ENCODE data around the gene SLC22A8. TPM values are rescaled to one million over a fixed set of nuclear protein-coding genes. Genes with fewer than 3 reads are reported as not detected.

The SLC22A8 gene
- not detected in 5 replicates for total RNA-seq (2022; extraction: Qiagen RNA extraction; ENCODE audit: low read depth)

GRCh38 chr11:63015521-63016215, at the start of gene SLC22A8:
Gene SLC22A8, minus strand, starts transcription at chr11:63015841. Its CDS starts 883 bp downstream, at chr11:63014958.

GRCh38 chr11:62984451-62984991, 31.1 kb downstream of the SLC22A8 start, which contains the start of gene SLC22A6:
Gene SLC22A6, minus strand, starts transcription at chr11:62984967. Its CDS starts 277 bp downstream, at chr11:62984690.

Other genes with a start within 250 kb of the SLC22A8 start
- 11.3 to 18.0 TPM (median 15.4 TPM) in 5 replicates for gene TAF6L, start 244.4 kb downstream of the SLC22A8 start, total RNA-seq (2022; extraction: Qiagen RNA extraction; ENCODE audit: low read depth)
- 53.3 to 97.0 TPM (median 86.6 TPM) in 5 replicates for gene TMEM179B, start 228.4 kb downstream of the SLC22A8 start, total RNA-seq (2022; extraction: Qiagen RNA extraction; ENCODE audit: low read depth)
- 16.2 to 32.5 TPM (median 26.9 TPM) in 5 replicates for gene TMEM223, start 223.8 kb downstream of the SLC22A8 start, total RNA-seq (2022; extraction: Qiagen RNA extraction; ENCODE audit: low read depth)
- gene NXF1, start 210.4 kb downstream of the SLC22A8 start, total RNA-seq (2022; extraction: Qiagen RNA extraction; ENCODE audit: low read depth) = 39.8 to 58.2 TPM (median 53.4 TPM) in 5 replicates
- 19.1 to 25.0 TPM (median 24.7 TPM) in 5 replicates for gene STX5, start 183.8 kb downstream of the SLC22A8 start, total RNA-seq (2022; extraction: Qiagen RNA extraction; ENCODE audit: low read depth)
- gene TEX54, start 183.0 kb downstream of the SLC22A8 start, total RNA-seq (2022; extraction: Qiagen RNA extraction; ENCODE audit: low read depth) = not detected in 5 replicates
- gene WDR74, start 176.3 kb downstream of the SLC22A8 start, total RNA-seq (2022; extraction: Qiagen RNA extraction; ENCODE audit: low read depth) = 61.5 to 84.6 TPM (median 81.8 TPM) in 5 replicates
- gene SLC3A2, start 134.9 kb downstream of the SLC22A8 start, total RNA-seq (2022; extraction: Qiagen RNA extraction; ENCODE audit: low read depth) = 846 to 1,034 TPM (median 998 TPM) in 5 replicates
- gene CHRM1, start 94.5 kb downstream of the SLC22A8 start, total RNA-seq (2022; extraction: Qiagen RNA extraction; ENCODE audit: low read depth) = 0.05 TPM in 1 of 5 replicates, not detected in the others
- not detected in 5 replicates for gene SLC22A6, start 30.9 kb downstream of the SLC22A8 start, total RNA-seq (2022; extraction: Qiagen RNA extraction; ENCODE audit: low read depth)
- gene SLC22A24, start 128.4 kb upstream of the SLC22A8 start, total RNA-seq (2022; extraction: Qiagen RNA extraction; ENCODE audit: low read depth) = not detected in 5 replicates
- gene SLC22A25, start 227.8 kb upstream of the SLC22A8 start, total RNA-seq (2022; extraction: Qiagen RNA extraction; ENCODE audit: low read depth) = not detected in 5 replicates

All from A549 treated with ZK216348 at 1 μM for 4 hours (cell line).